ENCODE measurements around the gene ZMYM2. TPM values are rescaled to one million over a fixed set of nuclear protein-coding genes. Genes with fewer than 3 reads are reported as not detected.

The ZMYM2 gene
- total RNA-seq, 1 donor from 2014 or later: 109 TPM

DNA sequence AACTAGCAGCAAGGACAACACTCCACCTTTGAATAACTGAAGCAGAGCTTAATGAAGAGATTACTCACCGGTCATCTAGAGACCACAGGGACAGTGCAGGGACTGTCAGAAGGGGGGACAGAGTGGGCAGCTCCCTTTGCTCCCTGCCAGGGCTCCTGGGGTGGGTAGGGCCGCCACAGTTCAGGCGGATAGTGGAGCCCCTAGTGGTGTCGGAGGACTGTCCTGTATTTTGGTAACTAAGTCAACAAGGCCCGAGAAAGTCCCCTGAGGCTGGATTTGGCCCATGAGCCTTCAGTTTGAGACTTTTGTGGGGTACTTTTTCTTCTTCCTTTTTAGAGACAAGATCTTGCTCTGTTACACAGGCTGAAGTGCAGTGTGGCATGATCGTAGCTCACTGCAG lies 157.7 kb downstream of the ZMYM2 start:
- Mint-ChIP-seq H3K27me3 (ENCODE audit: low read depth, unreplicated experiment) (peaks cover 12% of the 10 kb centered on the region), H3K9me3 (ENCODE audit: unreplicated experiment) (peaks cover under 1% of the 10 kb centered on the region), H3K36me3 (ENCODE audit: low read depth, unreplicated experiment) (no peaks in the 10 kb centered on the region), H3K4me3 (ENCODE audit: unreplicated experiment) (no peak overlapping the region), H3K27ac (ENCODE audit: unreplicated experiment) (no peak overlapping the region), H3K4me1 (ENCODE audit: low read depth, unreplicated experiment) (peaks cover 1% of the 10 kb centered on the region)
- no peaks in the 10 kb centered on the region for H3K9me3 ChIP-seq (ENCODE audit: insufficient read depth, low read depth, low read length)
- H3K4me3 ChIP-seq (ENCODE audit: insufficient read depth, low read depth, low read length): no peak overlapping the region
- no peaks in the 10 kb centered on the region for H4K20me1 ChIP-seq (ENCODE audit: insufficient read depth, low read length)
- H3K4me1 ChIP-seq (ENCODE audit: insufficient read depth, low read length): peaks cover 7% of the 10 kb centered on the region
- H3K9ac ChIP-seq (ENCODE audit: low read length): no peak overlapping the region
- H3K36me3 ChIP-seq (ENCODE audit: insufficient read depth, low read length): no peaks in the 10 kb centered on the region
- H3K27ac ChIP-seq (ENCODE audit: low read depth, low read length): no peak overlapping the region
- TF ChIP-seq, protein P1, sequence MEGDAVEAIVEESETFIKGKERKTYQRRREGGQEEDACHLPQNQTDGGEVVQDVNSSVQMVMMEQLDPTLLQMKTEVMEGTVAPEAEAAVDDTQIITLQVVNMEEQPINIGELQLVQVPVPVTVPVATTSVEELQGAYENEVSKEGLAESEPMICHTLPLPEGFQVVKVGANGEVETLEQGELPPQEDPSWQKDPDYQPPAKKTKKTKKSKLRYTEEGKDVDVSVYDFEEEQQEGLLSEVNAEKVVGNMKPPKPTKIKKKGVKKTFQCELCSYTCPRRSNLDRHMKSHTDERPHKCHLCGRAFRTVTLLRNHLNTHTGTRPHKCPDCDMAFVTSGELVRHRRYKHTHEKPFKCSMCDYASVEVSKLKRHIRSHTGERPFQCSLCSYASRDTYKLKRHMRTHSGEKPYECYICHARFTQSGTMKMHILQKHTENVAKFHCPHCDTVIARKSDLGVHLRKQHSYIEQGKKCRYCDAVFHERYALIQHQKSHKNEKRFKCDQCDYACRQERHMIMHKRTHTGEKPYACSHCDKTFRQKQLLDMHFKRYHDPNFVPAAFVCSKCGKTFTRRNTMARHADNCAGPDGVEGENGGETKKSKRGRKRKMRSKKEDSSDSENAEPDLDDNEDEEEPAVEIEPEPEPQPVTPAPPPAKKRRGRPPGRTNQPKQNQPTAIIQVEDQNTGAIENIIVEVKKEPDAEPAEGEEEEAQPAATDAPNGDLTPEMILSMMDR (IDR thresholded peaks at IDR 0.05; ENCODE audit: insufficient read depth, low read depth, low read length): no peak
- no peak for TF ChIP-seq EZH2 (IDR thresholded peaks at IDR 0.05; ENCODE audit: insufficient read depth, low read length)
- H3K27me3 ChIP-seq (ENCODE audit: insufficient read depth, low read length): no peaks in the 10 kb centered on the region
- DNase-seq (ENCODE audit: low read depth): no peak
- FAIRE-seq: no peak
- H3K4me2 ChIP-seq (ENCODE audit: low read length): no peak overlapping the region
- no peak overlapping the region for H2AFZ ChIP-seq (ENCODE audit: low read depth, low read length)
- H3K79me2 ChIP-seq (ENCODE audit: insufficient read depth, low read length): no peaks in the 10 kb centered on the region

DNA sequence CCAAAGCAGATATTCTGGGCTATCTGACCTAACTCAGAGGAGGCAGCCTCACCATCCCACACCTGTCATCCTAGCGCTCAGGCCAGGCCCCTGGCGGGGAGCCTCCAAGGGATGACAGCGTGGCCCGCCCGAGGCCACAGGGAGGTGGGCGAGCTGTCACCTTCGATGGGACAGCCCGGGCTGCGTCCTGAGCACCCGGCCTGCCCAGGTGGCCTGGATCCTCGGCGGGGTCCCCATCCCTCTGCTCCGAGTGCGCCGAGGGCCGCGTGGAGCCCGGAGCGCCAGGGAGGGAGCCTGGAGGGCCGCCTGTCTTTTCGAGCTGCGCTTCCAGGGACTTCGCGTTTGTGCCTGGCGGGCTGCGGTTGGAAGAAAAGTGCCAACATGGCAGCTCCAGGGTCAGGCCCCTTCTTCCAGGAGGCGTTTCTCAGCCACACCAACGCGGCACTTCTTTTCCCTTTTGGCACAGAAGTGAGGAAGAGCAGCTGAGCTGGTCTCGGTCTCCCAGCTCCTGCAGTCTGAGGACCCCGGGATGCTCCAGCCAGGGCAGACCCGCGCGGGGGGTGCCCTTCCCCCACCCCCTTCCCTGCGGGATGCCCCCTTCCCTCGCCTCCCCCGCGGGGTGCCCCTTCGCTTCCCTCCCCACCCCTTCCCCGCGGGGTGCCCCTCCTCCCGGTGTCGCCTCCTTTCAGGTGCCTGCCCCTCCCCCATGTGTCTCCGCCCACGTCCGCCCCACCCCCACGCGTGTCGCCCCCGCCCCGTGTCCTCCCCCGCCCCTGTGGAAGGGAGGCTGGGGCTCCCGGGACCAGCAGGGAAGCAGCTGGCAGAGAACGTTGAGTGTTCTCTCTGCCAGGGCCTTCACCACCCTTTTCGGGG lies 160.0 kb downstream of the ZMYM2 start:
- Histone ChIP-seq H4K20me1 (ENCODE audit: insufficient read depth, low read length) (no peaks in the 10 kb centered on the region), H3K27ac (ENCODE audit: low read depth, low read length) (peak overlapping the region; percentile 37), H3K79me2 (ENCODE audit: insufficient read depth, low read length) (no peaks in the 10 kb centered on the region), H3K4me3 (ENCODE audit: insufficient read depth, low read depth, low read length) (peak overlapping the region; percentile 61), H2AFZ (ENCODE audit: low read depth, low read length) (peak overlapping the region; percentile 93), H3K4me1 (ENCODE audit: insufficient read depth, low read length) (peaks cover 7% of the 10 kb centered on the region), H3K9me3 (ENCODE audit: insufficient read depth, low read depth, low read length) (no peaks in the 10 kb centered on the region), H3K9ac (ENCODE audit: low read length) (peak overlapping the region; percentile 82), H3K4me2 (ENCODE audit: low read length) (peak overlapping the region; percentile 90), H3K27me3 (ENCODE audit: insufficient read depth, low read length) (peaks cover 2% of the 10 kb centered on the region), H3K36me3 (ENCODE audit: insufficient read depth, low read length) (no peaks in the 10 kb centered on the region)
- H3K36me3 Mint-ChIP-seq (ENCODE audit: low read depth, unreplicated experiment): no peaks in the 10 kb centered on the region
- peaks cover 2% of the 10 kb centered on the region for H3K4me1 Mint-ChIP-seq (ENCODE audit: low read depth, unreplicated experiment)
- peaks cover 1% of the 10 kb centered on the region for H3K9me3 Mint-ChIP-seq (ENCODE audit: unreplicated experiment)
- TF ChIP-seq EZH2 (IDR thresholded peaks at IDR 0.05; ENCODE audit: insufficient read depth, low read length): no peak
- FAIRE-seq (no peak), DNase-seq (ENCODE audit: low read depth) (peak; percentile 36)
- no peak overlapping the region for H3K4me3 Mint-ChIP-seq (ENCODE audit: unreplicated experiment)
- H3K27me3 Mint-ChIP-seq (ENCODE audit: low read depth, unreplicated experiment): peaks cover 10% of the 10 kb centered on the region
- no peak overlapping the region for H3K27ac Mint-ChIP-seq (ENCODE audit: unreplicated experiment)

DNA sequence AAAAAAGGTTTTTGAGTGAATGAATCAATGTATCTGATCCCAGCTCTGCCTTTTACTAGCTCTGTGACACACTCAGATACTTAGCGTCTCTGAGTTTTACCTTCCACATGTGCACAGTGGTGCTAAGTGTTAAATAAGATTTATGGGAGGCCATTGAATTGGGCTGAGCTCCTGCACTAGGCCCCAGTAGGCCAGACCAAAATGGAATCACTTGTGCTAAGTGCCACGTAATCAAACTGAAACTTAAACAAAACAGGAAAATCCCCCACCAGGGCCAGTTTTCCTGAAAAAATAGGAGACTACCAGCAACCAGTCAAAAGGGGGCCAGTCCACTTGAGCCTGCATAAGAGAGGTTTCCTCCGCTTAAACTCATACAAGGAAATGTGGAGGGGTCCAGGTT lies 161.4 kb downstream of the ZMYM2 start:
- peaks cover 1% of the 10 kb centered on the region for H3K9me3 Mint-ChIP-seq (ENCODE audit: unreplicated experiment)
- peaks cover 7% of the 10 kb centered on the region for H3K4me1 ChIP-seq (ENCODE audit: insufficient read depth, low read length)
- H3K4me1 Mint-ChIP-seq (ENCODE audit: low read depth, unreplicated experiment): peaks cover 2% of the 10 kb centered on the region
- no peak overlapping the region for H3K27ac ChIP-seq (ENCODE audit: low read depth, low read length)
- no peaks in the 10 kb centered on the region for H3K79me2 ChIP-seq (ENCODE audit: insufficient read depth, low read length)
- no peak overlapping the region for H2AFZ ChIP-seq (ENCODE audit: low read depth, low read length)
- H3K36me3 Mint-ChIP-seq (ENCODE audit: low read depth, unreplicated experiment): no peaks in the 10 kb centered on the region
- H3K4me3 Mint-ChIP-seq (ENCODE audit: unreplicated experiment): peak overlapping the region; percentile 67
- H3K27me3 Mint-ChIP-seq (ENCODE audit: low read depth, unreplicated experiment): peaks cover 8% of the 10 kb centered on the region
- TF ChIP-seq, protein P1 (IDR thresholded peaks at IDR 0.05; ENCODE audit: insufficient read depth, low read depth, low read length): no peak
- TF ChIP-seq EZH2 (IDR thresholded peaks at IDR 0.05; ENCODE audit: insufficient read depth, low read length): no peak
- peak overlapping the region; percentile 5 for H3K4me2 ChIP-seq (ENCODE audit: low read length)
- peaks cover 2% of the 10 kb centered on the region for H3K27me3 ChIP-seq (ENCODE audit: insufficient read depth, low read length)
- no peaks in the 10 kb centered on the region for H3K9me3 ChIP-seq (ENCODE audit: insufficient read depth, low read depth, low read length)
- H3K4me3 ChIP-seq (ENCODE audit: insufficient read depth, low read depth, low read length): no peak overlapping the region
- DNase-seq (ENCODE audit: low read depth) (no peak), FAIRE-seq (peak; percentile 17)
- H3K27ac Mint-ChIP-seq (ENCODE audit: unreplicated experiment): peak overlapping the region; percentile 84
- H3K9ac ChIP-seq (ENCODE audit: low read length): no peak overlapping the region
- no peaks in the 10 kb centered on the region for H3K36me3 ChIP-seq (ENCODE audit: insufficient read depth, low read length)
- no peaks in the 10 kb centered on the region for H4K20me1 ChIP-seq (ENCODE audit: insufficient read depth, low read length)

Data from astrocyte (in vitro differentiated cells and primary cell).